Ishikawa (cell line): ENCODE data around the gene TAF4.

Source experiments
- CEBPB ChIP-seq: IDR thresholded peaks from 2 replicates; pipeline ENCODE4 v1.6.1; 2012
- CREB1 ChIP-seq: IDR thresholded peaks from 2 replicates; pipeline ENCODE4 v1.6.1; 2012; ENCODE audit warnings: low read depth
- EGR1 ChIP-seq: IDR thresholded peaks from 2 replicates; pipeline ENCODE4 v1.6.1; 2012
- EP300 ChIP-seq: IDR thresholded peaks from 2 replicates; pipeline ENCODE4 v1.6.1; 2012; ENCODE audit warnings: borderline replicate concordance
- FOXM1 ChIP-seq: IDR thresholded peaks from 2 replicates; pipeline ENCODE4 v1.6.1; 2012; ENCODE audit warnings: low read depth, borderline replicate concordance
- TAF1 ChIP-seq: IDR thresholded peaks from 2 replicates; pipeline ENCODE4 v1.6.1; 2012; ENCODE audit warnings: low read depth, mild to moderate bottlenecking
- TEAD4 ChIP-seq: IDR thresholded peaks from 2 replicates; pipeline ENCODE4 v1.6.1; 2012
- YY1 ChIP-seq: IDR thresholded peaks from 2 replicates; pipeline ENCODE4 v1.6.1; 2012; ENCODE audit warnings: low read depth
- TF ChIP-seq, protein P1 (sequence below): IDR thresholded peaks from 2 replicates; pipeline ENCODE4 v1.6.1; 2012

DNA sequence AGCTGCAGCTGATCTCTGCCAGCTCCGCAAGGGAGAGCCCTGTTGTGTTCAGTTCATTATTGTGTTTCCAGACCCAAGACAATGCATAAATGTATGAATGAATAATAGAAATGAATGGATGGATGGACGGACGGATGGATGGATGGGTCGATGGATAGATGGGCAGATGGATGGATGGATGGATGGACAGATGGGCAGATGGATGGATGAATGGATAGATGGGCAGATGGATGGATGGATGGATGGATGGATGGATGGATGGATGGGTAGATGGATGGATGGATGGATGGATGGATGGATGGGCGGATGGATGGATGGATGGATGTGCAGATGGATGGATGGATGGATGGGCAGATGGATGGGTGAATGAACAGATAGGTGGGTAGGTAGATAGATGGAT is 39.9 kb upstream of the TAF4 start:
- no peak for TF ChIP-seq EP300
- TF ChIP-seq CREB1, result no peak
- TF ChIP-seq TAF1, result no peak
- no peak for TF ChIP-seq FOXM1
- no peak for TF ChIP-seq TEAD4
- no peak for TF ChIP-seq YY1
- TF ChIP-seq, protein P1, sequence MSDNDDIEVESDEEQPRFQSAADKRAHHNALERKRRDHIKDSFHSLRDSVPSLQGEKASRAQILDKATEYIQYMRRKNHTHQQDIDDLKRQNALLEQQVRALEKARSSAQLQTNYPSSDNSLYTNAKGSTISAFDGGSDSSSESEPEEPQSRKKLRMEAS, result no peak
- TF ChIP-seq EGR1, result no peak
- TF ChIP-seq CEBPB, result no peak
